Transverse colon (tissue), 4 donors: ENCODE measurements around the gene HMHB1.

ENCODE experiments used
- EP300 ChIP-seq: sonication (generic); formaldehyde crosslinking; IDR thresholded peaks from one replicate; pipeline ENCODE4 v1.6.1; 2017; ENCODE audit warnings: antibody characterized with exemption, low read depth
- POLR2AphosphoS5 ChIP-seq, 3 donors: sonication (generic); formaldehyde crosslinking; IDR thresholded peaks; one replicate each; pipeline ENCODE4 v1.6.1; 2016; ENCODE audit warnings: antibody characterized with exemption in 3 of 3
- TF ChIP-seq, protein P1 (sequence below), 5 experiments: fragments of 200-600 bp in 3 of 5; fragments of 450-650 bp in 2 of 5; sonication (generic) in 3 of 5; IDR thresholded peaks; 1 replicate in 2 of 5; 2 replicates in 3 of 5; pipeline ENCODE4 v1.5.1; 2016 to 2017; ENCODE audit warnings: antibody characterized with exemption in 5 of 5, inconsistent platforms in 3 of 5, mild to moderate bottlenecking in 2 of 5, moderate library complexity in 1 of 5

DNA sequence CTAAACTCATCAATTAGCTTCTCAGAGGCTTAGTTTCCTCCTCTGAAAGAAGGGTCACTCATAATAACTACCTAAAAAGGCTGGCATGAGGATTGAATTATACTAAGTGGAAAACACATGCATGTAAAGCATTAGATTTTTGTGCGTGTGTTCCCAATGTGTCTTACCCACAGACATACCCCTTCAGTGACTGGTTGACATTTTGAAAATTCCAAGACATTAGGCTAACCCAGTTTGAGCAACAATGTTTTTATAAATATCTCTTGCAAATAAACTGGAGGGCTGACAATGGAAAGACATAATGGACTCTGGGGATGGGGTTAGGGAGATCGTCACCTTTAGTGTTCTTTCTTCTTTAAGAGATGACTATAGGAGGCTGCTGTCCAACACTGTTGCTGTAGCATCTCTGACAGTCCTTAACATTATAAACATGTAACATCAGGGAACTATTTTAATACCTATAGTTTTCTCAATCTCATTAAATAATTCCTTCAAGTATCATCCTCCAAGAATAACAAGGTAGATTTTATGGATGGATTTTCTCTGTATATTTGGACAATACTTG, 24.3 kb downstream of the HMHB1 start:
- TF ChIP-seq EP300 (no peak), POLR2AphosphoS5 (IDR thresholded peaks at IDR 0.05) (no peak)
- TF ChIP-seq, protein P1, sequence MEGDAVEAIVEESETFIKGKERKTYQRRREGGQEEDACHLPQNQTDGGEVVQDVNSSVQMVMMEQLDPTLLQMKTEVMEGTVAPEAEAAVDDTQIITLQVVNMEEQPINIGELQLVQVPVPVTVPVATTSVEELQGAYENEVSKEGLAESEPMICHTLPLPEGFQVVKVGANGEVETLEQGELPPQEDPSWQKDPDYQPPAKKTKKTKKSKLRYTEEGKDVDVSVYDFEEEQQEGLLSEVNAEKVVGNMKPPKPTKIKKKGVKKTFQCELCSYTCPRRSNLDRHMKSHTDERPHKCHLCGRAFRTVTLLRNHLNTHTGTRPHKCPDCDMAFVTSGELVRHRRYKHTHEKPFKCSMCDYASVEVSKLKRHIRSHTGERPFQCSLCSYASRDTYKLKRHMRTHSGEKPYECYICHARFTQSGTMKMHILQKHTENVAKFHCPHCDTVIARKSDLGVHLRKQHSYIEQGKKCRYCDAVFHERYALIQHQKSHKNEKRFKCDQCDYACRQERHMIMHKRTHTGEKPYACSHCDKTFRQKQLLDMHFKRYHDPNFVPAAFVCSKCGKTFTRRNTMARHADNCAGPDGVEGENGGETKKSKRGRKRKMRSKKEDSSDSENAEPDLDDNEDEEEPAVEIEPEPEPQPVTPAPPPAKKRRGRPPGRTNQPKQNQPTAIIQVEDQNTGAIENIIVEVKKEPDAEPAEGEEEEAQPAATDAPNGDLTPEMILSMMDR (IDR thresholded peaks at IDR 0.05), result no peak
